Central memory CD8-positive, alpha-beta T cell (primary cell): Measurements from ENCODE around the gene S1PR5.

Experiments
- ATAC-seq: fragments of 150-1000 bp; cut with Tn5 transposase; replicated peaks from 2 replicates; pipeline ENCODE4 v1.10.0; 2022; ENCODE audit warnings: mild to moderate bottlenecking, moderate FRiP score, moderate number of reproducible peaks; ENCODE audit not compliant: poor library complexity, severe bottlenecking; ENCODE audit errors: extremely low read depth
- DNase-seq, 2 donors: peaks; one replicate each; pipeline ENCODE4 v3.0.0; 2021; ENCODE audit warnings: low spot score in 2 of 2
- H3K27ac Mint-ChIP-seq: one replicate; pipeline ENCODE4 v1.8.0; 2022; ENCODE audit warnings: low read depth, mild to moderate bottlenecking, moderate library complexity, mixed read lengths
- H3K27me3 Mint-ChIP-seq: one replicate; pipeline ENCODE4 v1.8.0; 2022; ENCODE audit warnings: mixed read lengths
- H3K36me3 Mint-ChIP-seq: one replicate; pipeline ENCODE4 v1.8.0; 2022; ENCODE audit warnings: mild to moderate bottlenecking, moderate library complexity, mixed read lengths; ENCODE audit not compliant: insufficient read depth
- H3K4me1 Mint-ChIP-seq: one replicate; pipeline ENCODE4 v1.8.0; 2022; ENCODE audit warnings: mixed read lengths
- H3K4me3 Mint-ChIP-seq: one replicate; pipeline ENCODE4 v1.8.0; 2022; ENCODE audit warnings: mild to moderate bottlenecking, moderate library complexity, mixed read lengths
- H3K9me3 Mint-ChIP-seq: one replicate; pipeline ENCODE4 v1.8.0; 2022; ENCODE audit warnings: mixed read lengths

S1PR5 gene

DNA sequence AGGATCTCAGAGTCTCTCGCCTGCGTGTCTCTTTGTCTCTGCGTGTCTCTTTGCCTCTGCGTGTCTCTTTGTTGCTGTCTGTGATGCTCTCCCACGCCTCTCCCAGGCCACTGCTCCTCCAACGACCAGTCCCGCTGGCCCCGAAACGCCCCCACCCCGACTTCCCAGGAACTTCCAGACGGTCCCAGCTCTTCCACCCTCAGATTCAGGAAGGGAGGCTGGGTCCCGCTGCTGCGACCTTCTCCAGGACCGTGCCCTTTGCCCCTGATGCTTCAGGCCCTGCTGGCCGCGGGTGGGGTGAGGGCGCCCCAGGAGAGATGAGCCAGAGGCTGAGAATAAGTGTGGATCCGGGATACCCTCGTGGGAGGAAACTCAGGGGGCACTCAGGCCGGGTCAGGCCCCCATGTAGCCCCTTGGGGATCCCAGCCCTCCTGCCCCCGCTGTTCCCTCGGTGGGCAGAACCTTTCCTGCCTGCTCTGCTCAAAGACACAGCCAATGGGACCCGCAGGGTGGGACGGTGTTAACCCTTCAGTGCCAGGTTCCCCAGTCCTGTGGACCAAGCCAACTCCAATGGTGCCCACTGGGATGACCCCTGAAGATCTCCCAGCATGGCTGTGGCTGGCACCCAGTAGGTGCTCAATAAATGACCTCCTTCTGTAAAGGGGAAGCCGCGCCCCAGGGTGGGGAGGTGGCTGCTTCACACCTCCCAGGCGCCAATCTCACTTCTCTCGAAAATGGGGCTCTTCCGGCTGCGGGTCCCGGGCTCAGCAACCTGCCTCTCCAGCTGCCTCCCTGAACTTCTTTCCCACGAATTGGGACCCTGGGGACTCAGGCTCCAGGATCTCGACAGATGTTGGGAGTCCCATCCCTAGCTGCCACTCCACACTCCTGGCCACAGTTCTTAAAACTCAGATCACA is 1.5 kb upstream of the S1PR5 start:
- Mint-ChIP-seq H3K36me3 (peaks cover 43% of the 10 kb centered on the region), H3K9me3 (no peaks in the 10 kb centered on the region), H3K4me1 (peaks cover 57% of the 10 kb centered on the region), H3K27me3 (no peaks in the 10 kb centered on the region), H3K27ac (peak overlapping the region; percentile 89), H3K4me3 (peak overlapping the region; percentile 77)
- DNase-seq (peak in 1 of 2 donors; percentile 43), ATAC-seq (no peak)

DNA sequence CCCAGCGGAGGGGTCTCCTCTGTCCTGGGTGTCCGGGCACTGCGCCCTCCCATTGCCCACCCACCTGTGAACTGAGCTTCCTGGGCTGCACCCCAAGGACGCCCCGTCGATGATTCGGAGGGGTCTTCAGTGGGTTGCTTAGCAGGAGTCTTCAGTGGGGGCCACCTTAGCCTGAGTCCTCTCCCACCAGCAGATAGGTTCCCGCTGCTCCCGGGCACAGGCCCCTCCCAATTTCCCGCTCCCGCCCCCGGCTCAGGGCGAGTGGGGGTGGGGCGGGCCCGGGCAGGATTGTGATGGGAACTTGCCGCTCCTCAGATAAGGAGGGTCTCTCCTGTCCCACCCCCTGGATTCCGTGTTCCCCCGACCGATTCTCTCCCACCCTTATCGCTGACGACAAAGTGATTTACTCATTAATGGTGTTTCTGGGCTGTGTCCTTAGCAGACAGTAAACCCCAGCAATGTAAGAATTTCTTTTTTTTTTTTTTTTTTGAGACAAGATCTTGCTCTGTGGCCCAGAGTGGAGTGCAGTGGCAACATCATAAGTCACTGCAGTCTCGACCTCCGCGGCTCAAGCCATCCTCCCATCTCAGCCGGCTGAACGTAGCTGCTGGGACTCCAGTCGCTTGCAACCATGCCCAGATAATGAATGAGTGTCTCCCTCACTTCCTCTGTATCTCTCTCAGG is 655 bp upstream of the S1PR5 start:
- ATAC-seq (peak; percentile 35), DNase-seq (peak in 1 of 2 donors; percentile 53)
- Mint-ChIP-seq H3K9me3 (no peaks in the 10 kb centered on the region), H3K4me3 (peak overlapping the region; percentile 77), H3K27me3 (peaks cover 8% of the 10 kb centered on the region), H3K4me1 (peaks cover 65% of the 10 kb centered on the region), H3K27ac (peak overlapping the region; percentile 89), H3K36me3 (peaks cover 47% of the 10 kb centered on the region)

- peak overlapping the region; percentile 77 for H3K4me3 Mint-ChIP-seq
- H3K36me3 Mint-ChIP-seq = peaks cover 55% of the 10 kb centered on the region
- no peaks in the 10 kb centered on the region for H3K9me3 Mint-ChIP-seq
- H3K27ac Mint-ChIP-seq = peak overlapping the region; percentile 87
- peaks cover 61% of the 10 kb centered on the region for H3K4me1 Mint-ChIP-seq
- peaks cover 8% of the 10 kb centered on the region for H3K27me3 Mint-ChIP-seq
- ATAC-seq (peak; percentile 33), DNase-seq (peak in 1 of 2 donors; percentile 41)
Measured at GRCh38 chr19:10516671-10517286, 468 bp downstream of the S1PR5 start.

GRCh38 chr19:10516064-10516385 is 1.2 kb downstream of the S1PR5 start:
- ATAC-seq (peak; percentile 74), DNase-seq (peak; percentile 33 to 77)
- Mint-ChIP-seq H3K27me3 (peaks cover 8% of the 10 kb centered on the region), H3K9me3 (no peaks in the 10 kb centered on the region), H3K27ac (peak overlapping the region; percentile 87), H3K4me3 (peak overlapping the region; percentile 77), H3K4me1 (peaks cover 61% of the 10 kb centered on the region), H3K36me3 (peaks cover 58% of the 10 kb centered on the region)

- ATAC-seq (no peak), DNase-seq (peak; percentile 50 to 51)
- Mint-ChIP-seq H3K4me3 (peak overlapping the region; percentile 77), H3K27ac (peak overlapping the region; percentile 88), H3K9me3 (no peaks in the 10 kb centered on the region), H3K27me3 (peaks cover 8% of the 10 kb centered on the region), H3K36me3 (peaks cover 61% of the 10 kb centered on the region), H3K4me1 (peaks cover 54% of the 10 kb centered on the region)
Measured at GRCh38 chr19:10514211-10515145, 2.8 kb downstream of the S1PR5 start.

DNA sequence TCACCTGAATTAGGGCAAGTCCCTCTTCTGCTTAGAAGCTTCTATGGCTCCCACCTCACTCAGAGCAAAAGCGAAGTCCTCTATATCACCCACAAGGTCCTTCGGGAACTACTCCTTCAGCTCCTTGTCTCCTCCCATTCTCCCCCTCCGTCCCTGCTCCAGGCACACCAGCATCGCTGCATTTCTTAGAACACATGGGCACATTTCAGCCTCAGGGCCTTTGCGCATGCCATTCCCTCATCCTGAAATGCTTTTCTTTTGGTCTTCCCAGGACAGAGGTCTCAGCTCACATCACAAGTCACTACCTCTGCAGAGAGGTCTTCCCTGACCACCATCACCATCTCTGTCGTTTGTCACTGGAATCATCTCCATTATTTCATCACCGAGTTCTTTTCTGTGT is 4.0 kb downstream of the S1PR5 start:
- peaks cover 8% of the 10 kb centered on the region for H3K27me3 Mint-ChIP-seq
- H3K36me3 Mint-ChIP-seq = peaks cover 63% of the 10 kb centered on the region
- peak overlapping the region; percentile 88 for H3K27ac Mint-ChIP-seq
- no peaks in the 10 kb centered on the region for H3K9me3 Mint-ChIP-seq
- peak overlapping the region; percentile 77 for H3K4me3 Mint-ChIP-seq
- peaks cover 49% of the 10 kb centered on the region for H3K4me1 Mint-ChIP-seq
- DNase-seq = no peak
- no peak for ATAC-seq

GRCh38 chr19:10510301-10510802 is 6.9 kb downstream of the S1PR5 start:
- Mint-ChIP-seq H3K36me3 (peaks cover 53% of the 10 kb centered on the region), H3K27ac (no peak overlapping the region), H3K9me3 (no peaks in the 10 kb centered on the region), H3K27me3 (peaks cover 8% of the 10 kb centered on the region), H3K4me1 (peaks cover 39% of the 10 kb centered on the region), H3K4me3 (peak overlapping the region; percentile 11)
- ATAC-seq (no peak), DNase-seq (peak; percentile 47 to 62)

- ATAC-seq (no peak), DNase-seq (no peak)
- Mint-ChIP-seq H3K9me3 (no peaks in the 10 kb centered on the region), H3K27ac (peak overlapping the region; percentile 81), H3K4me3 (peak overlapping the region; percentile 65), H3K27me3 (peaks cover 8% of the 10 kb centered on the region), H3K4me1 (peaks cover 28% of the 10 kb centered on the region), H3K36me3 (peaks cover 37% of the 10 kb centered on the region)
Measured at GRCh38 chr19:10508707-10509106, 8.5 kb downstream of the S1PR5 start.

DNA sequence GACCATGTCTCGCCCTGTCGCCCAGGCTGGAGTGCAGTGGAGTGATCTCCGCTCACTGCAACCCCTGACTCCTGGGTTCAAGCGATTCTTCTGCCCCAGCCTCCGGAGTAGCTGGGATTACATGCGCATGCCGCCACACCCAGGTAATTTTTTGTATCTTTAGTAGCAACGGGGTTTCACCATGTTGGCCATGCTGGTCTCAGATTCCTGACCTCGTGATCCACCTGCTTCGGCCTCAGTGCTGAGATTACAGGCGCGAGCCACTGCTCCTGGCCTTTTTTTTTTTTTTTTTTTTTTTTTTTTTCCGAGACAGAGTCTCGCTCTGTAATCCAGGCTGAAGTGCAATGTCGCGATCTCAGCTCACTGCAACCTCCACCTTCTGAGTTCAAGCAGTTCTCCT is 9.2 kb downstream of the S1PR5 start:
- peaks cover 30% of the 10 kb centered on the region for H3K36me3 Mint-ChIP-seq
- no peaks in the 10 kb centered on the region for H3K9me3 Mint-ChIP-seq
- peaks cover 26% of the 10 kb centered on the region for H3K4me1 Mint-ChIP-seq
- ATAC-seq = no peak
- no peak for DNase-seq
- no peak overlapping the region for H3K27ac Mint-ChIP-seq
- no peak overlapping the region for H3K4me3 Mint-ChIP-seq
- peaks cover 1% of the 10 kb centered on the region for H3K27me3 Mint-ChIP-seq

- no peaks in the 10 kb centered on the region for H3K9me3 Mint-ChIP-seq
- peak; percentile 78 to 79 for DNase-seq
- peak overlapping the region; percentile 18 for H3K4me3 Mint-ChIP-seq
Measured at GRCh38 chr19:10505583-10506229, 11.5 kb downstream of the S1PR5 start.

DNA sequence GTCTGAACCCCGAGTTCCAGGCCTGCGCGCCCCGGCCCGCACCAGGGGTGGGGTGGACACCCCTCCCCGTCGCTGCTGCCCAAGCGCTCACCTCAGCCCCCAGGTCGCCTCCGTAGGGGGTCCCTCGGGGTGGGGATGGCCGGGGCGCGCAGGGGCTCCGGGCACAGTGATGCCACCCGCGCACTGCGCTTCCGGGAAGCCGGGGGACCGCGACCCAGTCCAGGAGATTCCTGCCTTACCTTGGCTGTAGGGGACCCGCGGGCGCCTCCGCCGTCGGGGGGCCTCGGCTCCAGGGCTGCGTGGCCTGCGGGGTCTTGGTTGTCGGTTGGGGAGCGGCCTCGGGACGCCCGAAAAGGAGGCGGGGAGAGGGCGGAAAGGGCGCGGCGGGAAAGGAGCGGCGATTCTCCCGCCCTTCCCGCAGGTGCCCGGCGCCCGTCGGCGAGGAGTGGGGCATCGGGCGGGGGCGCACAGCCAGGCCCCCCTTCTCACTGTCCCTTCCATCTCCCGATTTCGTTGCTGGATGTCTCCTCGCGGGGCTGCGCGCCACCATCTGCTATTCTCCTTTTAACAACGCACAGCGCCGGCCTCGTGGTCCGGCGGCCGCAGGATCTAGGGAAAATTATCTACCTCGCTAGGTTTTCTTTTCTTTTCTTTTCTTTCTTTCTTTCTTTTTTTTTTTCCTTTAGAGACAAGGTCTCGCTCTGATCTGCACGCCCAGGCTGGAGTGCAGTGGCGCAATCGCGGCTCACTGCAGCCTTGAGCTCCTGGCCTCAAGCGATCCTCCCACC is 14.1 kb downstream of the S1PR5 start, which contains the start of gene KEAP1:
Gene KEAP1 (minus strand): TSS at position 355 of the 788 bp plus-strand sequence. CDS start 3,323 bp downstream, outside the sequence.
- H3K27me3 Mint-ChIP-seq = no peaks in the 10 kb centered on the region
- H3K9me3 Mint-ChIP-seq = no peaks in the 10 kb centered on the region
- H3K27ac Mint-ChIP-seq = peak within 1 kb of the TSS; percentile 98
- peak in 1 of 2 donors; percentile 28 for DNase-seq
- peaks cover 17% of the 10 kb centered on the region for H3K36me3 Mint-ChIP-seq
- peaks cover 44% of the 10 kb centered on the region for H3K4me1 Mint-ChIP-seq
- H3K4me3 Mint-ChIP-seq = peak within 1 kb of the TSS; percentile 95
- ATAC-seq = peak; percentile 25

More at GRCh38 chr19:10505583-10506229, 11.5 kb downstream of the S1PR5 start:
- Mint-ChIP-seq H3K27me3 (no peaks in the 10 kb centered on the region), H3K4me1 (peaks cover 31% of the 10 kb centered on the region), H3K27ac (peak overlapping the region; percentile 32), H3K36me3 (peaks cover 18% of the 10 kb centered on the region)
- ATAC-seq = peak; percentile 42
